B cell (primary cell): ENCODE data around the gene TAS2R8. TPM values are rescaled to one million over a fixed set of nuclear protein-coding genes. Genes with fewer than 3 reads are reported as not detected.
"Not testable (repeated sequence)": the region's sequence is repeated elsewhere in the genome, so short reads cannot be mapped to it uniquely, and the experiment has no call there.

ENCODE experiments used
- ATAC-seq: fragments of 200-7000 bp; cut with Tn5 transposase; one replicate; pipeline ENCODE4 v1.10.0; 2021; ENCODE audit warnings: low read depth, mild to moderate bottlenecking, moderate number of reproducible peaks, moderate library complexity
- CTCF ChIA-PET: fragments of 350-600 bp; sonication (Branson Sonifier 250); formaldehyde crosslinking; loops from one replicate; lab custom pipeline; 2021; ENCODE audit warnings: antibody characterized with exemption, inconsistent platforms; lab: Charles Lee
- POLR2A ChIA-PET: fragments of 350-600 bp; sonication (Branson Sonifier 250); formaldehyde crosslinking; loops from one replicate; lab custom pipeline; 2021; ENCODE audit warnings: antibody characterized with exemption; lab: Charles Lee
- DNase-seq: peaks from one replicate; pipeline ENCODE4 v3.0.0; 2013
- H2AFZ ChIP-seq: 2 replicates; pipeline ENCODE4 v1.6.1; 2012; ENCODE audit warnings: mild to moderate bottlenecking, low read depth, low read length; ENCODE audit not compliant: insufficient read depth, poor library complexity, severe bottlenecking
- H3K27ac ChIP-seq, 2 donors: 1 replicate in 1 of 2; 2 replicates in 1 of 2; pipeline ENCODE4 v1.5.1; 2012 to 2013; ENCODE audit warnings: low read length in 2 of 2, mild to moderate bottlenecking in 2 of 2, moderate library complexity in 1 of 2
- H3K27me3 ChIP-seq, 4 experiments: fragments of 200-600 bp in 1 of 4; sonication (generic) in 1 of 4; replicated peaks in 1 of 4; 1 replicate in 2 of 4; 2 replicates in 2 of 4; pipeline versions ENCODE4 v1.6.1 to v1.7.0; 2013 to 2016; ENCODE audit warnings: low read length in 3 of 4, mild to moderate bottlenecking in 2 of 4, mixed read lengths in 1 of 4, moderate library complexity in 1 of 4; ENCODE audit not compliant: insufficient read depth in 4 of 4, control insufficient read depth in 3 of 4; ENCODE audit errors: control extremely low read depth in 1 of 4
- H3K36me3 ChIP-seq, 2 experiments: replicated peaks in 1 of 2; 1 replicate in 1 of 2; 2 replicates in 1 of 2; pipeline versions ENCODE4 v1.6.1 to v1.7.1; 2013; ENCODE audit warnings: low read length in 1 of 2; ENCODE audit not compliant: insufficient read depth in 2 of 2, control insufficient read depth in 1 of 2; ENCODE audit errors: control extremely low read depth in 1 of 2, extremely low read depth in 1 of 2
- H3K4me1 ChIP-seq, 2 donors: fragments of 200-600 bp in 1 of 2; sonication (generic) in 1 of 2; 1 replicate in 1 of 2; 2 replicates in 1 of 2; pipeline versions ENCODE4 v1.5.1 to v1.6.1; 2013 to 2017; ENCODE audit warnings: low read length in 2 of 2; ENCODE audit not compliant: control insufficient read depth in 2 of 2, insufficient read depth in 2 of 2
- H3K4me2 ChIP-seq: replicated peaks from 2 replicates; pipeline ENCODE3; 2012; ENCODE audit warnings: mild to moderate bottlenecking, low read depth, low read length; ENCODE audit not compliant: poor library complexity, severe bottlenecking
- H3K4me3 ChIP-seq, 5 experiments: fragments of 200-600 bp in 1 of 5; sonication (generic) in 1 of 5; 1 replicate in 3 of 5; 2 replicates in 2 of 5; pipeline versions ENCODE4 v1.5.1 to v1.7.0; 2011 to 2016; ENCODE audit warnings: low read length in 4 of 5, mild to moderate bottlenecking in 4 of 5, low read depth in 2 of 5, control low read depth in 1 of 5, moderate library complexity in 1 of 5; ENCODE audit not compliant: insufficient read depth in 1 of 5; ENCODE audit errors: control extremely low read depth in 1 of 5, extremely low read depth in 1 of 5
- H3K79me2 ChIP-seq: fragments of 200-600 bp; sonication (generic); one replicate; pipeline ENCODE4 v1.6.0; 2016; ENCODE audit warnings: low read length; ENCODE audit not compliant: control insufficient read depth, insufficient read depth
- H3K9ac ChIP-seq: fragments of 200-600 bp; sonication (generic); 2 replicates; pipeline ENCODE4 v1.6.1; 2017; ENCODE audit warnings: mild to moderate bottlenecking, low read length, moderate library complexity
- H3K9me3 ChIP-seq, 3 donors: one replicate each; pipeline versions ENCODE4 v1.6.1 to v1.7.1; 2013; ENCODE audit warnings: low read length in 2 of 3; ENCODE audit not compliant: control insufficient read depth in 2 of 3, insufficient read depth in 1 of 3; ENCODE audit errors: control extremely low read depth in 1 of 3
- H4K20me1 ChIP-seq: 2 replicates; pipeline ENCODE4 v1.6.0; 2012; ENCODE audit warnings: mild to moderate bottlenecking, low read length; ENCODE audit not compliant: insufficient read depth, control insufficient read depth, poor library complexity, severe bottlenecking
- H3K27ac Mint-ChIP-seq: one replicate; pipeline ENCODE4 v1.8.0; 2021; ENCODE audit warnings: mixed read lengths
- H3K27me3 Mint-ChIP-seq: one replicate; pipeline ENCODE4 v1.8.0; 2021; ENCODE audit warnings: mixed read lengths
- H3K4me1 Mint-ChIP-seq: one replicate; pipeline ENCODE4 v1.8.0; 2021; ENCODE audit warnings: mixed read lengths
- H3K4me3 Mint-ChIP-seq: one replicate; pipeline ENCODE4 v1.8.0; 2021; ENCODE audit warnings: mixed read lengths
- H3K9me3 Mint-ChIP-seq: one replicate; pipeline ENCODE4 v1.8.0; 2022; ENCODE audit warnings: mixed read lengths; ENCODE audit not compliant: insufficient read depth
- CTCF ChIP-seq: fragments of 200-600 bp; IDR thresholded peaks from one replicate; pipeline ENCODE4 v1.8.0; 2022; ENCODE audit warnings: antibody characterized with exemption, mild to moderate bottlenecking
- EZH2 ChIP-seq: IDR thresholded peaks from 2 replicates; pipeline ENCODE4 v1.6.1; 2012; ENCODE audit warnings: borderline replicate concordance, low read depth, mild to moderate bottlenecking, moderate library complexity, low read length; ENCODE audit not compliant: insufficient read depth, poor library complexity, severe bottlenecking
- WGBS: methylation state at CpG from one replicate; pipeline ENCODE4 v1.1.5; 2013; ENCODE audit warnings: missing lambda C conversion rate; ENCODE audit not compliant: insufficient coverage; 5-methylcytosine and 5-hydroxymethylcytosine counted together
- intact Hi-C: fragments of 100-400 bp; cut with micrococcal nuclease; formaldehyde crosslinking; loops from one replicate; pipeline ENCODE4 v1.10.0; 2022
- polyA plus RNA-seq: library from polyadenylated mRNA; depleted of rRNA; stranded (reverse); fragments of >200 nt; gene quantifications from 2 replicates; pipeline ENCODE4 v1.2.3, GENCODE V29; 2012
- total RNA-seq, 2 donors: library from RNA; stranded (reverse); fragments of 120-200 nt in 1 of 2; gene quantifications; 1 replicate in 1 of 2; 2 replicates in 1 of 2; pipeline versions ENCODE4 v1.2.3 to v1.2.4, GENCODE V29; 2013 to 2022

The TAS2R8 gene
- total and polyA plus RNA-seq, 2 donors (not counting 1 experiment from before 2014, with no cell fraction given): not detected

DNA sequence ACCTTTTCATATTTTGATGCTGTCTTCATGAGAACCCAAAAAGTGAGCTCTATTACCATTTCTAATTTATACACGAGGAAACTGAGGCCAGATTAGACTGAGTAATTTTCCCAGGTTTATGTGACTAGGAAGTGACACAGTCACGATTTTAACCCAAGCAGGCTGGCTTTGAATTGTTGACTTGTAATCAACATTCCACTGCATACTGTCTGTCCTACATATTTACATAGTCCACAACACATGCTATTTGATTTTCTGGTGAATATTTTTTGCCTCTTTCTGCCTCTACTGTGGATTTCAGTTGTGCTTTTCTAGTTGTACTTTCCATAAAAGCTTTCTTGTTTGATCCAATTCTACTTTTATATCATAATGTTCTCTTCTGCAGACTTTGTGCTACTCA is 12.9 kb downstream of the TAS2R8 start:
- ATAC-seq (no peak), DNase-seq (no peak)
- peaks cover 0 to 6% (median 2%) of the 10 kb centered on the region in 3 donors for H3K9me3 ChIP-seq
- no peak overlapping the region for H2AFZ ChIP-seq
- no peaks in the 10 kb centered on the region for H3K4me1 ChIP-seq
- no CpG with 5 or more reads among the region's 2 CpGs for WGBS
- Mint-ChIP-seq H3K4me3 (no peak overlapping the region), H3K4me1 (no peaks in the 10 kb centered on the region), H3K9me3 (no peaks in the 10 kb centered on the region), H3K27me3 (peaks cover 9% of the 10 kb centered on the region), H3K27ac (no peak overlapping the region)
- no peak for TF ChIP-seq EZH2
- TF ChIP-seq CTCF: no peak
- peaks cover 0 to 6% (median 1%) of the 10 kb centered on the region in 4 experiments for H3K27me3 ChIP-seq
- H3K4me3 ChIP-seq: no peak overlapping the region
- no peak overlapping the region for H3K9ac ChIP-seq
- POLR2A ChIA-PET: no interaction called here
- no peaks in the 10 kb centered on the region for H3K36me3 ChIP-seq
- H3K79me2 ChIP-seq: no peaks in the 10 kb centered on the region
- CTCF ChIA-PET: interaction anchor here (1.2 kb wide), 1 partner anchor 22 kb away, joined by 3 read pairs; no protein-coding TSS in a partner anchor
- no peak overlapping the region for H3K4me2 ChIP-seq
- H4K20me1 ChIP-seq: no peaks in the 10 kb centered on the region
- intact Hi-C loops: no loop called here
- no peak overlapping the region for H3K27ac ChIP-seq

- H3K4me1 ChIP-seq, H3K27me3 ChIP-seq, H3K4me1 Mint-ChIP-seq, H3K4me3 Mint-ChIP-seq, H3K9ac ChIP-seq, H3K27me3 Mint-ChIP-seq, ATAC-seq, DNase-seq, CTCF ChIA-PET, H3K4me2 ChIP-seq, H2AFZ ChIP-seq, H3K27ac ChIP-seq, H3K27ac Mint-ChIP-seq, H3K36me3 ChIP-seq, H3K79me2 ChIP-seq, intact Hi-C loops, H4K20me1 ChIP-seq, H3K9me3 Mint-ChIP-seq, H3K9me3 ChIP-seq, POLR2A ChIA-PET, H3K4me3 ChIP-seq: not testable (repeated sequence)
- 85% methylated on average over 4 of the region's 4 CpGs for whole genome bisulfite sequencing
Observed at GRCh38 chr12:10791769-10792168, 15.3 kb downstream of the TAS2R8 start.
